ENCODE data around the gene SMYD3. TPM values are rescaled to one million over a fixed set of nuclear protein-coding genes. Genes with fewer than 3 reads are reported as not detected.

SMYD3 gene
- total and polyA plus RNA-seq, 10 of the 15 experiments (the other 5 are each of a cell fraction or from before 2014, with no cell fraction given), result 18.3 to 54.0 (median 24.8) TPM

GRCh38 chr1:246214708-246215509 lies 292.2 kb downstream of the SMYD3 start (continued):
- TF ChIP-seq, protein P1, sequence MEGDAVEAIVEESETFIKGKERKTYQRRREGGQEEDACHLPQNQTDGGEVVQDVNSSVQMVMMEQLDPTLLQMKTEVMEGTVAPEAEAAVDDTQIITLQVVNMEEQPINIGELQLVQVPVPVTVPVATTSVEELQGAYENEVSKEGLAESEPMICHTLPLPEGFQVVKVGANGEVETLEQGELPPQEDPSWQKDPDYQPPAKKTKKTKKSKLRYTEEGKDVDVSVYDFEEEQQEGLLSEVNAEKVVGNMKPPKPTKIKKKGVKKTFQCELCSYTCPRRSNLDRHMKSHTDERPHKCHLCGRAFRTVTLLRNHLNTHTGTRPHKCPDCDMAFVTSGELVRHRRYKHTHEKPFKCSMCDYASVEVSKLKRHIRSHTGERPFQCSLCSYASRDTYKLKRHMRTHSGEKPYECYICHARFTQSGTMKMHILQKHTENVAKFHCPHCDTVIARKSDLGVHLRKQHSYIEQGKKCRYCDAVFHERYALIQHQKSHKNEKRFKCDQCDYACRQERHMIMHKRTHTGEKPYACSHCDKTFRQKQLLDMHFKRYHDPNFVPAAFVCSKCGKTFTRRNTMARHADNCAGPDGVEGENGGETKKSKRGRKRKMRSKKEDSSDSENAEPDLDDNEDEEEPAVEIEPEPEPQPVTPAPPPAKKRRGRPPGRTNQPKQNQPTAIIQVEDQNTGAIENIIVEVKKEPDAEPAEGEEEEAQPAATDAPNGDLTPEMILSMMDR (IDR thresholded peaks at IDR 0.05 in 2 of 3, conservative IDR thresholded peaks at IDR 0.05 in 1 of 3; ENCODE audit: control insufficient read depth in 2 of 3, extremely low read depth in 1 of 3, insufficient read depth in 1 of 3, low read depth in 3 of 3, low read length in 3 of 3), result no peak
- TF ChIP-seq CUX1 (IDR thresholded peaks at IDR 0.05; ENCODE audit: insufficient replicate concordance, low read depth, low read length) (no peak), HDAC6 (IDR thresholded peaks at IDR 0.05; ENCODE audit: unreplicated experiment) (no peak), ATF7 (IDR thresholded peaks at IDR 0.05; ENCODE audit: low read depth) (peak; percentile 85), PAX8 (IDR thresholded peaks at IDR 0.05) (peak; percentile 47; the same call in 1 of the 2 replicates), NR2C1 (IDR thresholded peaks at IDR 0.05) (no peak), MTA2 (IDR thresholded peaks at IDR 0.05; ENCODE audit: low read depth) (peak; percentile 79), ZBTB4 (CRISPR knock-in tag; IDR thresholded peaks at IDR 0.05) (no peak), CHD4 (IDR thresholded peaks at IDR 0.05) (no peak), ASH2L (IDR thresholded peaks at IDR 0.05; ENCODE audit: borderline replicate concordance, low read depth) (no peak), RFX5 (IDR thresholded peaks at IDR 0.05; ENCODE audit: low read depth, low read length) (no peak), RELA (IDR thresholded peaks at IDR 0.05; ENCODE audit: borderline replicate concordance, partially characterized antibody) (no peak), CHD1 (IDR thresholded peaks at IDR 0.05; ENCODE audit: low read depth, low read length) (no peak), PAX5 (IDR thresholded peaks at IDR 0.05; ENCODE audit: borderline replicate concordance, low read depth, low read length) (no peak), POLR2AphosphoS5 (IDR thresholded peaks at IDR 0.05; ENCODE audit: low read length) (no peak), ZNF384 (IDR thresholded peaks at IDR 0.05; ENCODE audit: borderline replicate concordance, low read depth, low read length) (no peak), USF2 (IDR thresholded peaks at IDR 0.05; ENCODE audit: borderline replicate concordance, low read depth, low read length) (no peak)
- TF ChIP-seq, protein P2, sequence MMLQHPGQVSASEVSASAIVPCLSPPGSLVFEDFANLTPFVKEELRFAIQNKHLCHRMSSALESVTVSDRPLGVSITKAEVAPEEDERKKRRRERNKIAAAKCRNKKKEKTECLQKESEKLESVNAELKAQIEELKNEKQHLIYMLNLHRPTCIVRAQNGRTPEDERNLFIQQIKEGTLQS (IDR thresholded peaks at IDR 0.05; ENCODE audit: borderline replicate concordance, extremely low read depth, low read depth, low read length), result no peak
